Right ventricle myocardium inferior (tissue), 1 donor: Measurements from ENCODE around the gene ILK. TPM values are rescaled to one million over a fixed set of nuclear protein-coding genes. Genes with fewer than 3 reads are reported as not detected.
A peak's percentile ranks its signal among the peaks of the same experiment; 100 is the strongest.

Experiments used
- ATAC-seq: fragments of 200-7000 bp; cut with Tn5 transposase; one replicate; pipeline ENCODE4 v1.9.1; 2020; ENCODE audit warnings: mild to moderate bottlenecking, moderate library complexity
- DNase-seq: peaks from one replicate; pipeline ENCODE4 v3.0.0; 2021; ENCODE audit errors: missing footprints
- intact Hi-C: fragments of 100-400 bp; cut with DNase I; formaldehyde crosslinking; loops from one replicate; pipeline ENCODE4 v1.11.0; 2022
- long read RNA-seq: library from polyadenylated mRNA; unstranded; transcript quantifications from one replicate; pipeline ENCODE4 v2.0.0, GENCODE V29; 2021
- total RNA-seq: library from RNA; stranded (reverse); fragmentation: NEBNext Ultra II Directional; extraction: Animal tissue kit (Norgen Biotek cat#: 25700); gene quantifications from one replicate; pipeline ENCODE4 v1.2.1, GENCODE V29; 2021
- donor health status: DM: no; HTN: yes; CAD: no; lungs with severe emphysema.

Gene ILK
- total RNA-seq: 233 TPM
- long read RNA-seq, transcript ILK-202 (12 exons, 2,074 nt): minor isoform, 8 of 305 reads
- long read RNA-seq, transcript ILK-203 (13 exons, 1,692 nt): major isoform, 196 of 305 reads
- long read RNA-seq, transcript ILK-215 (12 exons, 1,801 nt): minor isoform, 5 of 305 reads
- long read RNA-seq, transcript ILK-201 (13 exons, 1,802 nt): minor isoform, 66 of 305 reads
- long read RNA-seq, partial matches to known transcripts: 9 of 305 reads
- long read RNA-seq, other reads (novel, unspliced or antisense): 20 of 305 reads

DNA sequence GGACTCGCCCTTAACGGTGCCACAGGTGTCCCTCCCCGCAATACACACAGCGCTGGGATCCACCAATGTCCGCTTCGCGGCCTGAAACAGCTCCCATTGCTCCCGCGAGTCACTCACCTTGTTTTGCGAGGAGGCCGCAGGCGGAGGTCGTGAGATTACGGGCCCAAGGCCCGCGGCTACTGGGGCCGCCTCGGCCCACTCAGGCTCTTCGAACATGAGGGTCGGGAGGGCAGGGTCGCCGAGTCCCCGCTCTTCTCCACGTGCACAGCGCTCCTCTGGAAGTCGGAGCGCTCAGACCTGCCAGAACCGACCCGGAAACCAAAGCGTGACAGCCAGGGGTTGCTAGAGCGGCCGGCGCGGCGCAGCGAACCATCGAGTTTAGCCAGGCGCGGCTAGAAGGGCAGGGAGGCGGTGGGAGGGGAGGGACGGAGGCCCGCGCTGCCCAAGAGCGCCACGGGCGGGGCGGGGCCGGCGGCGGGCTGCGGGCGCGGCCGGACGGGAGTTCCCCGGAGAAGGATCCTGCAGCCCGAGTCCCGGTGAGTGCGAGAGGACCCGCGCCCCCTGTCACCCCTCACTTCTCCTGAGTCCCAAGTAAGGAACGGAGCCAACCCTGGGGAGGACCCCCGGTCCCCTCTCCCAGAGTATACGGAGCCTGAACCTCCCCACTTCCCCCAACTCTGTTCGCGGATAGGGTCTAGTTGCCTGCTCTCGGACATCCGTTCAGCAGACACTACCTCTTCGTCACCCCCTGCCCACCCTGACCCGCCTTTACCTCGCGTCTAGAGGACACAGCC is at the start of gene ILK, which contains the start of gene RRP8:
Gene ILK (plus strand): TSS at position 488 of the 794 bp plus-strand sequence. CDS start 498 bp downstream, outside the sequence.
Gene RRP8 (minus strand): TSS at position 330 of the 794 bp plus-strand sequence. CDS start 114 bp downstream, at position 216.
- DNase-seq: peak; percentile 96
- intact Hi-C loops: loop anchor here (2.0 to 10.0 kb wide), 5 partner anchors 36 to 219 kb away; partner anchors contain the start of genes ARFIP2, MRPL17 and TIMM10B
- ATAC-seq: peak; percentile 90

- intact Hi-C loops: no loop called here
- DNase-seq (no peak), ATAC-seq (no peak)
These were observed 48.5 kb upstream of the ILK start for GRCh38 chr11:6554828-6555706.

DNA sequence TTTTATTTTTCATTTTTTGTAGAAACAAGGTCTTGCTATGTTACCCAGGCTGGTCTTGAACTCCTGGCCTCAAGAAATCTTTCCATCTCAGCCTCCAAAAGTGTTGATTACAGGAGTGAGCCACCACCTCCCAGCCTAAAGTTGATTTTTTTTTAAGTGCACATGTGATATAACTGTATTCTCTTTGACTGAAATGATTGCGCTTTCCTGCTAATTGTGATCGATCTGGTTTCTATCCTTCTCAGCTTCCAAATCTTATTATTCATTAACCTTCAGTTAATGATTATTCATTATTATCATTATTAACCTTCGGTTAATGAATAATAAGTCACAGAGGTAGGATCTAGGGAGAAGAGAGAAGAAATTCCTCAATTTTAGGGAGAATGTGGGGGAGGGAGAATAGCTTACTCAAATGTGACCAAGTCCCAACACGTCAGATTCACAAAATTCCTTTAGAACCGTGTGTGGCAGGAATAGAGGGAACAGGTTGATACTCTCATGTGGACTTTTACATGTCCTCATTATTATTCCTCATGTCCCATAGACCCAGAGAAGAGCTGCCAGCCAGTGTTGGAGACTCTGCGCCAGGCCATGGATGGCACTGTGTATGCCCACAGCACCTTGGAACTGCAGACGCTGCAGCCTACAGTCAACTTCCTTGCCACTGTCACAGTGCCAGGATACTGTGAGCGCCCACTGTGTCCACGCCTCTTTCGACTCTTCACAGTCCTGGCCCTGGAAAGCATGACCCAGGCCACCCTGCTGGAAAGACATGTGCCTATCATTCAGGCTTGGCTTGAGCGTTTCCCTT is 47.2 kb upstream of the ILK start:
- intact Hi-C loops: no loop called here
- ATAC-seq: peak; percentile 26
- DNase-seq: no peak

DNA sequence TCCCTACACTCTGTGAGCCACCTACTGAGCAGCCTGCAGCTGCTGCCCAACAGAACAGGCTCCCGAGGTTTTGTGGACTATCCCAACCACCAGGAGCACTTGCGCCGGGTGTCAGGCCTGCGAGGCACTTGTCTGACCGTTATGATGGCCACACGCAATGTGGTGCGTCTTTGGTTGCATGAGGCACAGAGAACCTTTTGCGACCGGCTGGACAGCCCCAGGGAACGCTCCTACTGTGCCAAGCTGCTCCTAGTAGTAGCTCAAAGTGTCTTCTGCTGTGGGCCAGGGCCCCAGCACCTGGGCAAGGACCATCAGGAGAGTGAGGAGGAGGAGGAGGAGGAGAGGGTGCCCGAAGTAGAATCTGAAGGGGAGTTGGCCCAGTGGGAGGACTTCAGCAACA is 46.5 kb upstream of the ILK start:
- no peak for DNase-seq
- intact Hi-C loops: no loop called here
- ATAC-seq: no peak

- intact Hi-C loops: no loop called here
- DNase-seq (no peak), ATAC-seq (peak; percentile 87)
These were observed 45.6 kb upstream of the ILK start for GRCh38 chr11:6557761-6558674.

- ATAC-seq: peak; percentile 20
- intact Hi-C loops: no loop called here
- no peak for DNase-seq
These were observed 44.2 kb upstream of the ILK start for GRCh38 chr11:6559369-6559768.

DNA sequence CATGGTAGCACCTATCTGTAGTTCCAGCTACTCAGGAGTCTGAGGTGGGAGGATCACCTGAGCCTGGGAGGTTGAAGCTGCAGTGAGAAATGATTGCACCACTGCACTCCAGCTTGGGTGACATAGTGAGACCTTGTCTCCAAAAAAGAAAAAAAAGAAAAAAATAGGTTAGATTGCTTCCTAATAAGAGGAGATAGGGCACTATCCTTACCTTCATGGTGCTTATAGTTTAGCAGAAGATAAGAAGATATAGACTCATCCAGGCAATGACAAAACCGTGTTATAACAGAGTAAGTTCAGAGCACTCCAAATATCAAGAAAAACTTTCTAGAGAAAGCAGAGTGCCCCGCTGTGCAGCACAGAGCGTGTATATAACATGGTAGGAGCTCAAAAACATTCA is 42.3 kb upstream of the ILK start:
- intact Hi-C loops: no loop called here
- DNase-seq (no peak), ATAC-seq (no peak)

DNA sequence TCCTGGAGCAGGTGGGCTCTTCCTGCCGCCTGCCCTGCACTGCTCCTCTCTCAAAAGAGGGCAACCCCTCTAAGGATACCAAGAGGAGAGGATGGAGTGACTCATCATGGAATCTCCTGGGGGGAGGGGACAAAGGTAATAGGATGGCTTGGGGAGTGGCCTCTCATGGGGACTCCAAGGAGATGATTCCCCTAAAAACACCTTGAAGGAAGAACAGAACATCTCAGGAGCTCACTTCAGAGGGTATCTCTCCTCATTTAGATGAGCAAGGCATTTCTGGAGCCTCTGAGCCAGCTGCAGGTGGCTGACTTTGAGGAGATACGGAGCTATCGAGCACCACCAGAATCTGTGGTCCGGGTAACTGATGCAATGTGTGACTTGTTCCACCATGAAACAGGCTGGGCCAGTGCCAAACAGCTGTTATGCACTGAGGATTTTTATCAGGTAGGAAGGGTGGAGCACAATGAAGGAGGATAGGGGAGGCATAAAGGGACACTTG is 40.4 kb upstream of the ILK start:
- no peak for DNase-seq
- ATAC-seq: no peak
- intact Hi-C loops: no loop called here

DNA sequence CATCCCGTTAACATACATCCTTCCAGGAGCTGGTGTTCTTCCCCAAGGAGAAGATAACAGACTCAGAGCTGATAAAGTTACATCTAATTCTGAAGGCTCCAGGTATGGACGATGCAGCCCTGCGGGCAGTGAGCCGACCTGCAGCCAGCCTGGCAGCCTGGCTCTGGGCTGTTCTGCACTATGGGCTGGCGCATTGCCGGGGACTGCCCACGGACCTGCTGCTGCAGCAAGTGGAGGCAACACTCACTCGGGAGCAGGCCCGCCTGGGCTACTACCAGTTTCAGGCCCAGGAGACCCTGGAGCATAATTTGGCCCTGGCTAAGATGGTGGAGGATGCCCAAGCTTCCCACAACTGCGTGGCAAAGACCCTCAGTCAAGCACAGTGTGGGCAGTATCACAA is 39.9 kb upstream of the ILK start:
- intact Hi-C loops: no loop called here
- no peak for ATAC-seq
- no peak for DNase-seq

- ATAC-seq (no peak), DNase-seq (no peak)
- intact Hi-C loops: loop anchor here (5.0 kb wide), 1 partner anchor 37 kb away; the partner anchor contains the start of genes ILK and RRP8
These were observed 38.2 kb upstream of the ILK start for GRCh38 chr11:6565325-6565724.

GRCh38 chr11:6565988-6566703 is 37.4 kb upstream of the ILK start:
- ATAC-seq: no peak
- no peak for DNase-seq
- intact Hi-C loops: loop anchor here (5.0 kb wide), 1 partner anchor 36 kb away; the partner anchor contains the start of genes ILK and RRP8

GRCh38 chr11:6566704-6567370 is 36.7 kb upstream of the ILK start:
- DNase-seq (no peak), ATAC-seq (peak; percentile 33)
- intact Hi-C loops: loop anchor here (5.0 kb wide), 1 partner anchor 35 kb away; the partner anchor contains the start of genes ILK and RRP8

DNA sequence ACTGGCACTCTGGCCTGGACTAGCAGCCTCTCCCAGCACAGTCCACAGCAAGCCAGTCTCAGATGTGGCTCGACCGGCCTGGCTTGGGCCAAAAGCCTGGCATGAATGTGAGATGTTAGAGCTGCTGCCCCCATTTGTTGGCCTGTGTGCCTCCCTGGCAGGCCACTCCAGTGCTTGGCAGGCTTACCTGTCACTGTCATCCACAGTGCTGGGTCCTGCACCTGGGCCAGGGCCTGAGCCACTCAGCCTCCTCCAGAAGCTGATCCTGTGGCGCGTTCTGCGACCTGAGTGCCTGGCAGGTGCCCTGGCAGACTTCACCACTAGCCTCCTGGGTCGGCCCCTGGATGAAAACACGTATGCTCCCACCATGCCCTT is 36.2 kb upstream of the ILK start:
- DNase-seq (no peak), ATAC-seq (peak; percentile 43)
- intact Hi-C loops: loop anchor here (5.0 kb wide), 1 partner anchor 35 kb away; the partner anchor contains the start of genes ILK and RRP8

DNA sequence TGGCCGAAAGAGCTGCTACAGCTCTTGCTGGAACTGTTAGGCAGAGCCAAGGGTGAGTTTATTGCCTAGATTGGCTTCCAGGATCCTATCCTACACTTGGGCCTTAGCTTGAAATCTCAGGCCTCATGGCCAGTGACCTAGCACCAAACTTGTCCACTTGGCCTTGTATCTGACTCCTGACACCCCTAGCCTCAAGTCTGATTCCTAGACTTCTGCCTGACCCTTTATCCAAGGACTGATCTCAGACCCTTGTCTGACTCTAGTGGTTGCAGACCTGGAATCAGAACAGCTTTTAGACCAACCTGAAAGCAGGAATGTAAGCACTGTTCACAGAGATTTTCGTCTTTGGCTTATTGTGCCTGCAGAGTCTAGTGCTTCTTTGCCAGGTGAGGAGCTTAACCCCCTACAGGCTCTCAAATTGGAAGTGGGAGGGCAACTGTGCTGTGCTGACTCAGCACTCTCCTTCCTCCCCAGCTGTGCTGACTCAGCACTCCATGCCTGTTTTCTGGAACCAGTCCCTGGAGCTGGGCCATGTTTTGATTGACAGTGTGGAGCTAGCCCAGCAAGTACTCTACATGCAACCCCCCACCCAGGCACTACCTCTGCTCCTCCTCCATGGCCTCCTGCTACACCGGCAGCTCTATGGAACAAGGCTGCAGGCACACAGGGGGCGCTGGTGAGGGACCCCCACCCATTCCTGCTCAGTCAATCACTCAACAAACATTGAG is 35.2 kb upstream of the ILK start:
- ATAC-seq: peak; percentile 55
- DNase-seq: no peak
- intact Hi-C loops: loop anchor here (5.0 kb wide), 1 partner anchor 34 kb away; the partner anchor contains the start of genes ILK and RRP8

DNA sequence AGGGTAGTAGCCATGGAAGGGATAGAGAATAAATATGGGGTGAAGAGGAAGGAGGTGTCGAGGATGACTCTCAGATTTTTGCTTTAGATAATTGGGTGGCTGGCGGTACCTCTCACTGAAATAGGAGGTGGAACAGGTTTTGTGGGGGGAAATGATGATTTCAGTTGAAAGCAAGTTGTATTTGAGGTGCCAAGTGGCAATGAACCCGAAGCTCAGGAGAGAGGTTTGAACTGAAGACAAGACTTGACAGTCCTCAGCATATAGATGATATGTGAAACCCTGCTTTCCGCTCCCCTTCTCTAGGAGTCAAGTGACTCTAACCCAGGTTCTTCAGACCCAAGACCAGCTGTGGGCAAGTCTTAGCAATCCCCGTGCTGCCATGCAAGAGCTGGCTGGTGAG is 33.9 kb upstream of the ILK start:
- no peak for ATAC-seq
- no peak for DNase-seq
- intact Hi-C loops: loop anchor here (5.0 kb wide), 1 partner anchor 33 kb away; the partner anchor contains the start of genes ILK and RRP8
